Stimulated activated naive B cell treated with anti-CD40 and anti-IgM and Interleukin-4, amounts not matched to agents 10 μg/mL and 1 μg/mL and 100 μg/mL, for 72 hours (primary cell): Measurements from ENCODE around the gene KIAA1755.

Experiments used
- ATAC-seq, 2 donors: fragments of 150-1000 bp; cut with Tn5 transposase; replicated peaks; 2 replicates each; pipeline ENCODE4 v1.10.0; 2021; ENCODE audit warnings: moderate library complexity in 1 of 2
- DNase-seq: peaks from one replicate; pipeline ENCODE4 v3.0.0; 2021
- H3K27ac Mint-ChIP-seq: one replicate; pipeline ENCODE4 v1.8.0; 2022; ENCODE audit warnings: mild to moderate bottlenecking, mixed read lengths
- H3K27me3 Mint-ChIP-seq, 2 donors: one replicate each; pipeline ENCODE4 v1.8.0; 2022; ENCODE audit warnings: mixed read lengths in 2 of 2
- H3K36me3 Mint-ChIP-seq, 2 donors: one replicate each; pipeline ENCODE4 v1.8.0; 2022; ENCODE audit warnings: mixed read lengths in 2 of 2, mild to moderate bottlenecking in 1 of 2
- H3K4me1 Mint-ChIP-seq, 2 donors: one replicate each; pipeline ENCODE4 v1.8.0; 2022; ENCODE audit warnings: mixed read lengths in 2 of 2, mild to moderate bottlenecking in 1 of 2
- H3K4me3 Mint-ChIP-seq, 2 donors: one replicate each; pipeline ENCODE4 v1.8.0; 2022; ENCODE audit warnings: mild to moderate bottlenecking in 2 of 2, mixed read lengths in 2 of 2, moderate library complexity in 1 of 2
- H3K9me3 Mint-ChIP-seq, 2 donors: one replicate each; pipeline ENCODE4 v1.8.0; 2022; ENCODE audit warnings: mixed read lengths in 2 of 2, mild to moderate bottlenecking in 1 of 2

Gene KIAA1755

GRCh38 chr20:38278763-38279162 is 18.2 kb upstream of the KIAA1755 start:
- H3K4me1 Mint-ChIP-seq: no peaks in the 10 kb centered on the region
- ATAC-seq: no peak
- H3K9me3 Mint-ChIP-seq: no peaks in the 10 kb centered on the region
- peaks cover 14 to 24% of the 10 kb centered on the region in 2 donors for H3K27me3 Mint-ChIP-seq
- no peak overlapping the region for H3K27ac Mint-ChIP-seq
- H3K36me3 Mint-ChIP-seq: no peaks in the 10 kb centered on the region
- no peak overlapping the region for H3K4me3 Mint-ChIP-seq
- no peak for DNase-seq

- DNase-seq (no peak), ATAC-seq (no peak)
- Mint-ChIP-seq H3K27me3 (peaks cover 14 to 18% of the 10 kb centered on the region in 2 donors), H3K4me3 (no peak overlapping the region), H3K27ac (no peak overlapping the region), H3K4me1 (no peaks in the 10 kb centered on the region), H3K9me3 (no peaks in the 10 kb centered on the region), H3K36me3 (no peaks in the 10 kb centered on the region)
These were observed 17.6 kb upstream of the KIAA1755 start for GRCh38 chr20:38278131-38278530.

- no peak overlapping the region for H3K27ac Mint-ChIP-seq
- DNase-seq: no peak
- H3K9me3 Mint-ChIP-seq: no peaks in the 10 kb centered on the region
- no peaks in the 10 kb centered on the region for H3K36me3 Mint-ChIP-seq
- no peaks in the 10 kb centered on the region for H3K4me1 Mint-ChIP-seq
- no peak for ATAC-seq
- peaks cover 16 to 17% of the 10 kb centered on the region in 2 donors for H3K27me3 Mint-ChIP-seq
- no peak overlapping the region for H3K4me3 Mint-ChIP-seq
These were observed 17.2 kb upstream of the KIAA1755 start for GRCh38 chr20:38277691-38278090.

- H3K36me3 Mint-ChIP-seq: no peaks in the 10 kb centered on the region
- no peak overlapping the region for H3K27ac Mint-ChIP-seq
- no peaks in the 10 kb centered on the region for H3K9me3 Mint-ChIP-seq
- ATAC-seq: no peak
- no peak for DNase-seq
- peaks cover 17 to 18% of the 10 kb centered on the region in 2 donors for H3K27me3 Mint-ChIP-seq
- H3K4me1 Mint-ChIP-seq: no peaks in the 10 kb centered on the region
- H3K4me3 Mint-ChIP-seq: no peak overlapping the region
These were observed 16.8 kb upstream of the KIAA1755 start for GRCh38 chr20:38277285-38277684.

GRCh38 chr20:38275815-38276550 is 15.4 kb upstream of the KIAA1755 start:
- H3K4me3 Mint-ChIP-seq: no peak overlapping the region
- no peaks in the 10 kb centered on the region for H3K4me1 Mint-ChIP-seq
- no peaks in the 10 kb centered on the region for H3K9me3 Mint-ChIP-seq
- ATAC-seq (no peak), DNase-seq (no peak)
- H3K36me3 Mint-ChIP-seq: no peaks in the 10 kb centered on the region
- peaks cover 18 to 25% of the 10 kb centered on the region in 2 donors for H3K27me3 Mint-ChIP-seq
- H3K27ac Mint-ChIP-seq: no peak overlapping the region

- H3K27ac Mint-ChIP-seq: no peak overlapping the region
- ATAC-seq (no peak), DNase-seq (no peak)
- peaks cover 26 to 34% of the 10 kb centered on the region in 2 donors for H3K27me3 Mint-ChIP-seq
- no peaks in the 10 kb centered on the region for H3K36me3 Mint-ChIP-seq
- H3K9me3 Mint-ChIP-seq: peaks cover 3 to 5% of the 10 kb centered on the region in 2 donors
- H3K4me1 Mint-ChIP-seq: no peaks in the 10 kb centered on the region
- H3K4me3 Mint-ChIP-seq: no peak overlapping the region
These were observed 12.4 kb upstream of the KIAA1755 start for GRCh38 chr20:38272961-38273360.

GRCh38 chr20:38272398-38272797 is 11.9 kb upstream of the KIAA1755 start:
- Mint-ChIP-seq H3K4me3 (no peak overlapping the region), H3K9me3 (peaks cover 3 to 5% of the 10 kb centered on the region in 2 donors), H3K27me3 (peaks cover 25 to 34% of the 10 kb centered on the region in 2 donors), H3K4me1 (no peaks in the 10 kb centered on the region), H3K36me3 (no peaks in the 10 kb centered on the region), H3K27ac (no peak overlapping the region)
- ATAC-seq: no peak
- no peak for DNase-seq

- H3K27ac Mint-ChIP-seq: no peak overlapping the region
- H3K36me3 Mint-ChIP-seq: no peaks in the 10 kb centered on the region
- H3K4me1 Mint-ChIP-seq: no peaks in the 10 kb centered on the region
- ATAC-seq (no peak), DNase-seq (no peak)
- H3K27me3 Mint-ChIP-seq: peaks cover 26 to 36% of the 10 kb centered on the region in 2 donors
- H3K9me3 Mint-ChIP-seq: peaks cover 3 to 5% of the 10 kb centered on the region in 2 donors
- H3K4me3 Mint-ChIP-seq: no peak overlapping the region
These were observed 11.1 kb upstream of the KIAA1755 start for GRCh38 chr20:38271608-38272120.

- H3K27me3 Mint-ChIP-seq: peaks cover 29 to 41% of the 10 kb centered on the region in 2 donors
- no peaks in the 10 kb centered on the region for H3K4me1 Mint-ChIP-seq
- no peak overlapping the region for H3K4me3 Mint-ChIP-seq
- no peak for DNase-seq
- H3K27ac Mint-ChIP-seq: no peak overlapping the region
- peaks cover 3 to 5% of the 10 kb centered on the region in 2 donors for H3K9me3 Mint-ChIP-seq
- H3K36me3 Mint-ChIP-seq: no peaks in the 10 kb centered on the region
- no peak for ATAC-seq
These were observed 10.5 kb upstream of the KIAA1755 start for GRCh38 chr20:38270869-38271605.

- DNase-seq: no peak
- Mint-ChIP-seq H3K27me3 (peaks cover 35 to 50% of the 10 kb centered on the region in 2 donors), H3K9me3 (peaks cover 6 to 8% of the 10 kb centered on the region in 2 donors), H3K27ac (no peak overlapping the region), H3K36me3 (no peaks in the 10 kb centered on the region), H3K4me3 (no peak overlapping the region), H3K4me1 (no peaks in the 10 kb centered on the region)
- no peak for ATAC-seq
These were observed 9.2 kb upstream of the KIAA1755 start for GRCh38 chr20:38269715-38270114.

- Mint-ChIP-seq H3K36me3 (no peaks in the 10 kb centered on the region), H3K27me3 (peaks cover 35 to 57% of the 10 kb centered on the region in 2 donors), H3K9me3 (peaks cover 6 to 8% of the 10 kb centered on the region in 2 donors), H3K27ac (no peak overlapping the region), H3K4me1 (no peaks in the 10 kb centered on the region), H3K4me3 (no peak overlapping the region)
- ATAC-seq: no peak
- DNase-seq: no peak
These were observed 8.5 kb upstream of the KIAA1755 start for GRCh38 chr20:38269040-38269439.

GRCh38 chr20:38267901-38268514 is 7.5 kb upstream of the KIAA1755 start:
- Mint-ChIP-seq H3K9me3 (peaks cover 6 to 8% of the 10 kb centered on the region in 2 donors), H3K4me1 (no peaks in the 10 kb centered on the region), H3K27me3 (peaks cover 37 to 68% of the 10 kb centered on the region in 2 donors), H3K36me3 (no peaks in the 10 kb centered on the region), H3K27ac (no peak overlapping the region), H3K4me3 (no peak overlapping the region)
- DNase-seq: no peak
- ATAC-seq: no peak

- H3K27me3 Mint-ChIP-seq: peaks cover 40 to 75% of the 10 kb centered on the region in 2 donors
- no peak overlapping the region for H3K4me3 Mint-ChIP-seq
- ATAC-seq: no peak
- no peak overlapping the region for H3K27ac Mint-ChIP-seq
- peaks cover 6 to 8% of the 10 kb centered on the region in 2 donors for H3K9me3 Mint-ChIP-seq
- DNase-seq: no peak
- H3K36me3 Mint-ChIP-seq: no peaks in the 10 kb centered on the region
- H3K4me1 Mint-ChIP-seq: no peaks in the 10 kb centered on the region
These were observed 6.8 kb upstream of the KIAA1755 start for GRCh38 chr20:38267296-38267695.

- H3K4me1 Mint-ChIP-seq: no peaks in the 10 kb centered on the region
- DNase-seq (no peak), ATAC-seq (no peak)
- peaks cover 6 to 8% of the 10 kb centered on the region in 2 donors for H3K9me3 Mint-ChIP-seq
- no peak overlapping the region for H3K27ac Mint-ChIP-seq
- peaks cover 44 to 77% of the 10 kb centered on the region in 2 donors for H3K27me3 Mint-ChIP-seq
- no peak overlapping the region for H3K4me3 Mint-ChIP-seq
- H3K36me3 Mint-ChIP-seq: no peaks in the 10 kb centered on the region
These were observed 5.9 kb upstream of the KIAA1755 start for GRCh38 chr20:38266426-38266825.
